ENCODE measurements around the gene FBXW11. TPM values are rescaled to one million over a fixed set of nuclear protein-coding genes. Genes with fewer than 3 reads are reported as not detected.

FBXW11 gene
- total and polyA plus RNA-seq, 10 of the 15 experiments (the other 5 are each of a cell fraction or from before 2014, with no cell fraction given), result 4.3 to 61.5 (median 40.0) TPM

GRCh38 chr5:171989276-171989675, 17.2 kb downstream of the FBXW11 start (continued):
- TF ChIP-seq ETV6 (conservative IDR thresholded peaks at IDR 0.05 in 1 of 2, IDR thresholded peaks at IDR 0.05 in 1 of 2; ENCODE audit: borderline replicate concordance in 1 of 2, low read depth in 1 of 2), result peak in 1 of 2 experiments; percentile 99; a peak in 2 of 4 replicates
- no peak for TF ChIP-seq POLR2AphosphoS5 (IDR thresholded peaks at IDR 0.05; ENCODE audit: low read length)
- no peak for TF ChIP-seq KDM1A (IDR thresholded peaks at IDR 0.05; ENCODE audit: borderline replicate concordance)
- no peak for TF ChIP-seq KLF5 (IDR thresholded peaks at IDR 0.05; ENCODE audit: partially characterized antibody)
- no peak for TF ChIP-seq BRCA1 (IDR thresholded peaks at IDR 0.05; ENCODE audit: low read depth, low read length)
- no peak for TF ChIP-seq TARDBP (IDR thresholded peaks at IDR 0.05; ENCODE audit: borderline replicate concordance)
- no peak for TF ChIP-seq MYC (IDR thresholded peaks at IDR 0.05; ENCODE audit: insufficient read depth, insufficient read length, insufficient replicate concordance, low read length, severe bottlenecking)
- TF ChIP-seq BHLHE40 (IDR thresholded peaks at IDR 0.05; ENCODE audit: borderline replicate concordance in 1 of 2, low read depth in 2 of 2, low read length in 1 of 2), result peak in 1 of 2 experiments; percentile 22; a peak in 1 of 4 replicates
- TF ChIP-seq DPF2 (IDR thresholded peaks at IDR 0.05), result peak; percentile 95
- TF ChIP-seq RB1 (IDR thresholded peaks at IDR 0.05; ENCODE audit: borderline replicate concordance), result no peak
- TF ChIP-seq SUZ12 (IDR thresholded peaks at IDR 0.05; ENCODE audit: unreplicated experiment), result no peak
- TF ChIP-seq NR2C1 (IDR thresholded peaks at IDR 0.05), result peak; percentile 31; the same call in 1 of the 2 replicates
- TF ChIP-seq CEBPZ (IDR thresholded peaks at IDR 0.05; ENCODE audit: low read depth, low read length), result no peak
- TF ChIP-seq RAD51 (IDR thresholded peaks at IDR 0.05), result no peak
- TF ChIP-seq NBN (IDR thresholded peaks at IDR 0.05), result no peak
- 0 out of 2 replicates have a peak, but pooled peaks have one; percentile 48 for TF ChIP-seq CBX5 (IDR thresholded peaks at IDR 0.05; ENCODE audit: low read depth)
- peak; percentile 83 for TF ChIP-seq BACH1 (IDR thresholded peaks at IDR 0.05; ENCODE audit: borderline replicate concordance)
- TF ChIP-seq PRDM15 (CRISPR knock-in tag; IDR thresholded peaks at IDR 0.05), result no peak
- no peak for TF ChIP-seq HDAC2 (IDR thresholded peaks at IDR 0.05)
- no peak for TF ChIP-seq PBX3 (IDR thresholded peaks at IDR 0.05; ENCODE audit: insufficient replicate concordance, low read depth, low read length)
- no peak for TF ChIP-seq POLR2AphosphoS2 (IDR thresholded peaks at IDR 0.05; ENCODE audit: low read depth, low read length)
- TF ChIP-seq YBX1 (IDR thresholded peaks at IDR 0.05), result no peak
- peak; percentile 97 for TF ChIP-seq NFIC (IDR thresholded peaks at IDR 0.05; ENCODE audit: low read depth, low read length)
- TF ChIP-seq ZNF207 (IDR thresholded peaks at IDR 0.05; ENCODE audit: borderline replicate concordance), result no peak
- peak; percentile 69; the same call in 1 of the 2 replicates for TF ChIP-seq STAT3 (IDR thresholded peaks at IDR 0.05; ENCODE audit: low read depth, low read length)
